GM18519 (cell line): ENCODE results near the gene TTLL11.

ENCODE experiments used
- ATAC-seq: cut with Tn5 transposase; IDR thresholded peaks from one replicate; pipeline ENCODE4 v1.9.1; 2021; ENCODE audit warnings: mild to moderate bottlenecking, moderate library complexity; ENCODE audit not compliant: unreplicated experiment, low FRiP score

Gene TTLL11

DNA sequence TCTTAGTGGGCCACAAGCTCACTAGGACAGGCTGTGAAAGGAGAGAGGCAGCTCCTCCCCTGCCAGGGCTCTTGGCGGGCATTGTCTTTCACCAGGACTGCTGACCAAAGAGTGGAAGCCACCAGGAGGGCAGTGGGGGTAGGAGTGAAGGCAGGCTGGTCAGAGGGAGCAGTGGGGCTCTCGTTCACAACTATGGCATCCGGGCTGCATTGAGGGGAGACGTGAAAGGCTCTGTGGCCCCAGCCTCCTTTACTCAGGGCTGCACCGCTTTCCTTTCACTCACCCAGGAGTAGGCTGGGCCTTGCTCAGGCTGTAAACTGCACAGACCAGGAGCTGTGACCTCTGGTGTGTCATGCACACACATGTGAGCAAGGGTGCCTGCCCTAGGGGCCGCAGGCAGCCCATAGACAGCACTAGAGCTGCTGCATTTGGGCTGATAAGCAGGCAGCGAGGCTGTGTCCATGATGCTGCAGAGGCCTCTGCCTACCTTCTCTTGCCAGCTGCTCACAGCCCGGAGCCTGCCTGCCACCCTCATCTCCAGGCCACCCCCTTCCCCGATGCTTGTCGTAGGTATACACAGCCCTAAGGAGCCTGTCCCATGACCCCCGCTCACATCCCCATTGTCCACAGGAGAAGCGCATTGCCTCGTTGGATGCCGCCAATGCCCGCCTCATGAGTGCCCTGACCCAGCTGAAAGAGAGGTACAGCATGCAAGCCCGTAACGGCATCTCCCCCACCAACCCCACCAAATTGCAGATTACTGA, 311.2 kb downstream of the TTLL11 start:
- no peak for ATAC-seq

DNA sequence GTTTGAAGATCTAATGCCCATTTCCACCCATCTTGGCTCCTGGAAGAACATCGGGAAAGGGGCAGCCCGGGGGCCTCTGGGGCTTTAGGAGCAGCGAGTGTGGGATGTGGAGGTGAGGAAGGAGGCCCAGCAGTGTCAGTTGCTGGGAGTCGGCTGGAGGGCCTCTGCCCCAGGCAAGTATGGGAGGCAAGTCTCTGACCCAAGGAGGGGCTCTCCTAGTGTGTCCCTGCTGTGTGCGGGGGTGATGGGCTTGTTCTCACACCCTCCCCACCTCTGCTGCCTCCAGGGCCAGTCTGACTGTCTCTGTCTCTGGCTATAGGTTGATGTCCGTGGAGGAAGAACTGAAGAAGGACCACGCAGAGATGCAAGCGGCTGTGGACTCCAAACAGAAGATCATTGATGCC, 312.0 kb downstream of the TTLL11 start:
- ATAC-seq, result no peak

GRCh38 chr9:121780177-121781040, 312.7 kb downstream of the TTLL11 start:
- no peak for ATAC-seq

GRCh38 chr9:121779381-121780117, 313.6 kb downstream of the TTLL11 start:
- no peak for ATAC-seq

- ATAC-seq, result no peak
These were observed 314.6 kb downstream of the TTLL11 start for GRCh38 chr9:121778252-121779225.

- ATAC-seq, result no peak
These were observed 316.1 kb downstream of the TTLL11 start for GRCh38 chr9:121776739-121777637.

GRCh38 chr9:121776001-121776738, 316.9 kb downstream of the TTLL11 start:
- ATAC-seq, result no peak

- ATAC-seq, result no peak
These were observed 318.1 kb downstream of the TTLL11 start for GRCh38 chr9:121774715-121775613.

- ATAC-seq, result no peak
These were observed 319.0 kb downstream of the TTLL11 start for GRCh38 chr9:121773954-121774714.

- ATAC-seq, result no peak
These were observed 319.7 kb downstream of the TTLL11 start for GRCh38 chr9:121773286-121773953.

GRCh38 chr9:121772600-121773285, 320.4 kb downstream of the TTLL11 start:
- no peak for ATAC-seq
